CD4-positive, alpha-beta T cell treated with Interleukin-15 for 4 hours (primary cell): ENCODE measurements around the gene CFAP20.

Source experiments
- DNase-seq: peaks from one replicate; pipeline ENCODE4 v3.0.0-alpha.2; 2020; ENCODE audit warnings: low spot score

CFAP20 gene

GRCh38 chr16:58129097-58129936 lies at the start of gene CFAP20:
Gene CFAP20 (minus strand): TSS chr16:58129381. CDS start chr16:58129115, 266 bp downstream.
- peak; percentile 97 for DNase-seq

DNA sequence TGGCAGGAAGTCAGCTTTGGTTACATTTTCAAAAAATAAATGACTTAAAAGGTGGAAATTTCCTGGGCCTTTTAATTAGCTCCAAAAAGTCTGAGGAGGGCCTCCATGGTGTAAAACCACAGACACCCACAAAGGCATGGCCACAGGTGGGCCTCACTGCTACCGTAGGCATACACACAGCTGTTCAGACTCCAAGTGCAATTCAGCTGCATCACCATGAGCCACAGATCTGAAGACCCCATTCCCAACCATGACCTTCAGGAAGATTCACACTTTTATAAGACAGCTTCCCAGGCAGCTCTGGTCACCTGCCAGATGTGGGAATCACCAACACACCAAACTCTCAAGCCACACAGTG lies 48.2 kb upstream of the CFAP20 start:
- DNase-seq: no peak

DNA sequence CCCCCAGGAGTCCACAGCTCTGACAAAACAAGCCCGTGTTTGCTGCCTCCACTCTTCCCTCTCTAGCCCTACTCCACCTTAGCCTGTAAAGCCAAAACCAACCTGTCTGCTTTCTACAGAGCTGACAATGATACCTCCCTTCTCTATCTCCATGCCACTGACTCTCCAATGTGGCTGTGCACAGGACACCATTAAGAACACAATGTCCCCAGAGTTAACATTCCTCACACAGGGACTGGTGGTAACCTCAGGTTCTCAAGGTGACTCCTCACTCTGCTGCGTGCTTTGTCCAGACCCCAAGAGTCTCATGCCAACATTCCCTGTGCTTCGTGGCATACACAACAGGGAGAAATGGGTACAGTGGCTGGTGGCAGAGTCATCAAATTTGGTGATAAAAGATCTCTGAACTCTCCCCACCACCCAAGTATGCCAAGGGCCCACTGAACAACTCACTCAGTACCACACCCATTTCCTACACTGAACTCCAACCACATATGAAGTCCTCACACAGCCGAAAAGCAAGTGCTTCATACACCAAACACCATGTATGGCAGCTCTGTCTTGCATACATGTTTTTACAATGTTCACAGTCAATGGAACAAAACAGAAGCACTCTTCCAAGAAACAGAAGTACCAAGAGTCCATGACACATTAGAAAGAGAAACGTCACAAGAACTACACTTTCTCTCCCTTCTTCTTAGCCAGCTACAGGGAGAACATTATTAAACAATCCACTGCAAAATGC lies 47.6 kb upstream of the CFAP20 start:
- peak; percentile 41 for DNase-seq

GRCh38 chr16:58170223-58170622 lies 41.0 kb upstream of the CFAP20 start:
- no peak for DNase-seq

GRCh38 chr16:58160855-58161254 lies 31.7 kb upstream of the CFAP20 start:
- no peak for DNase-seq

DNA sequence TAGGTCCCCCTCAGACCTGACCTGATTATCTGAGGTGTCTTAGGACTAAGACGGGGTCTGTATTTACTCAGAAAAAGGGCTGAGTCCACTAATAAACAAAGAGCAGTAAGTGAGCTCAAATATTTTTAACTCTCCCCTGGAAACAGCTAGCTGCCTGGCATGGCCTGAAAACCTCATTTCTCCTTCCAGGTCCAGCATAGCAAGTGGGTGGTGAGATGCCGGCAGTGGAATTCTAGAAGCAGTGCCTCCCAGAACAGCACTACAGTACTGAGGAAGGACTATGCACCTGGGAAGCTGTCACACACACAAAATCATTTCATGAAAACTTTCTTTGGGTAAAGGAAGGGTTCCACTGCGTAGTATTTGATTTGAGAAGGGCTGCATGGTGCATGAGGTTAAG lies 29.5 kb upstream of the CFAP20 start:
- no peak for DNase-seq

DNA sequence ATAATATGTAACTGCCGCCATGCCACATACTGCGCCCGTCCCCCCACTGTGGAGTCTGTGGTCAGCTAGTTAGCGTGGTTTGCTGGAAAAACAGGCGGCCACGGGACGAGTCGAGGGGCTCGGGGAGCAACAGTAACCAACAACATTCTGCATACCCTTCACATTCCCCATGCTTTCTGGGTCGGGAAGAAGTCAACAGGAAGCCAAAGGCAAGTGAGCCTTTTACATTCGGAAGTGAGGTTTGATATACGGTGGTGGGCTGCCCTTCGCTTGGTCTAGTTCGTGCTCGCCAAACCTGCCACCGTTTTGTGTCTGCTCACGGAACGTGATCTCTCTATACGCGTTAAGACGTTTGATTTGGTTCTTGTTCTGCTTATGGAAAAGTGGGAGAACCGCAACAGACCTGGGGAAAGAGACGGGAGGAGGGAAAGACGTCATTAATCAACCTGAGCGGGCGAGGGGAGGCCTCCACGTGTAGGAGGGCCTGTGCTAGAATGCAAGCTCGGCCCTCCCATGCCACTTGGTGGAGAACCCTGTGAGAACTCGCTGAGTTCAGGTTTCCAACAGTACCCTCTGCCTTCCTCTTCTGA lies 28.9 kb upstream of the CFAP20 start:
- no peak for DNase-seq

GRCh38 chr16:58157239-58157638 lies 28.1 kb upstream of the CFAP20 start:
- no peak for DNase-seq

- DNase-seq: no peak
Measured at GRCh38 chr16:58155839-58156238, 26.7 kb upstream of the CFAP20 start.

DNA sequence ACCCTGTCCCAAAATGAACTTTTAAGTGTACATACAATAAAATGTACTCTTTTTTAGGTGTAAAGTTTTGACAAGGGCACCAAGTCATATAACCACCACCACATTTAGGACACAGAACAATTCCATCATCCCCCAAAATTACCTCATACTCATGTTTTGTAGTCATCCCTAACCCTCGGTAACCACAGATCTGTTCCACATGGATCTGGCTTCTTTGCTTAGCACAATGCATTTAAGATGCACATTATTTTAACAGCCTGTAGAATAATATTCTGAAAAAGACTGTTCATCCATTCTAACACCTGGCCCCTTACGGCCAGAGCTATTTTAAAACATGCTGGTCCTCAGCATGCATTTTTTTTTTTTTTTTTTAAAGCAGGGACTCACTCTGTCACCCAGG lies 25.2 kb upstream of the CFAP20 start:
- no peak for DNase-seq

GRCh38 chr16:58152246-58152868 lies 23.2 kb upstream of the CFAP20 start:
- DNase-seq: no peak

GRCh38 chr16:58148526-58148925 lies 19.3 kb upstream of the CFAP20 start:
- DNase-seq: no peak

- DNase-seq: no peak
Measured at GRCh38 chr16:58148099-58148498, 18.9 kb upstream of the CFAP20 start.

- DNase-seq: no peak
Measured at GRCh38 chr16:58138852-58139251, 9.7 kb upstream of the CFAP20 start.

DNA sequence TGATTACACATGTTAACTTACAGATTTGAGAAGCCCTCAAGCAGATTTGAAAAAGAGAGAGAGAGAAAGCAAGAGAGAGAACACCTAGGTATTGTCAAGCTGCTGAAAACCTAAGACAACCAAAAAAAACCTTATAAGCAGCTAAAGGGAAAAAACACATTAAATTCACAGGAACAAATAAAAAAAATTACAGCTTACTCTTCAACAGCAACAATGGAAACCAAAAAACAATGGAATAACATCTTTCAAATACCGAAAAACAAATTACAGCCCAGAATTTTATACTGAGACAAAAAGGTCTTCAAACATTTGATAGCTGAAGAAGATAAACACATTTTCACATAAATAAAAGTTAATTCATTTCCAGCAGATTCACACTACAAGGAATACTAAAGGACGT lies 8.4 kb upstream of the CFAP20 start:
- DNase-seq: no peak

GRCh38 chr16:58128711-58129096 lies 477 bp downstream of the CFAP20 start:
- no peak for DNase-seq

GRCh38 chr16:58128181-58128631 lies 975 bp downstream of the CFAP20 start:
- DNase-seq: no peak

DNA sequence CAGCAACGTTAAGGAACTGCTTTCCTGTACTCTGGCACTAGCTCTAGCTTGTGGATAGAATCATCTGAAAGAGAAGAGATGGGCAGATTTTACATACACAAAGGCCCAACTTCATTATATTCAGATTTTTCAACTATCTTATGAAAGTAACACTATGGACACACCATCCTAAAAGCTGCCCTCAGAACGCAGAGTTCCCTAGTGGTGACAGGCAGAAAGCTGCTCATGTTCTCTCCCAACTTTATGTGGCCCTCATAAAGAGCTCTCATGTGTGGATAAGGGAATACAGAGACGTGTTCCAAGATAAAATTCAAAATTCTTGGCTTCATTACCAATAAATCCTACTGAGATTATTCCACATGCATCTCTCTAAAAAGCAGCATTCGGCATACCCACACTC lies 1.5 kb downstream of the CFAP20 start:
- DNase-seq: no peak

- peak; percentile 70 for DNase-seq
Measured at GRCh38 chr16:58127033-58127556, 2.1 kb downstream of the CFAP20 start.

- no peak for DNase-seq
Measured at GRCh38 chr16:58126451-58126961, 2.7 kb downstream of the CFAP20 start.

DNA sequence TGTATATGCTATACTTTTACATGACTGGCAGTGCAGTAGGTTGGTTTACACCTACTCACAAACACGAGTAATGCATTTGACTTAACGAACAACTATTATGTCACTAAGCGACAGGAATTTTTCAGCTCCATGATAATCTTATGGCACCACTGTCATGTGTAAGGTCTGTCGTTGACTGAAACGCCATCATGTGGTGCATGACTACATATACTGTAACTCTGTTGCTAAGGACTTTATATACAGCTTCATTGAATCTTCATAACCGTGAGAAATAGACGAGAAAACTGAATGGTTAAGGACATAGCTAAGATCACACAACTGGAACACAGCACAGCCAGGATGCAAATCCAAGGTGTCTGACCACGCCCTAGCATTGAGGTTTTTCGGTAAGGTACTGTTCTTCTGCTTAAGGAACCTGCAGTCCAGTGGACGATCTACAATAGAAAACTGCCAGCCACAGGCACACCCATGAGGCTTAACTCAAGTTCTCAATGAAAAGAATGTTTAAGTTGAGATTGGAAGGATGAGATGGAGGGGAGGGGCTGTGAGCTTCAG lies 3.3 kb downstream of the CFAP20 start:
- DNase-seq: no peak

- DNase-seq: no peak
Measured at GRCh38 chr16:58125041-58125440, 4.1 kb downstream of the CFAP20 start.
